ENCODE results near the gene RHCE.
"Not testable (repeated sequence)": the region's sequence is repeated elsewhere in the genome, so short reads cannot be mapped to it uniquely, and the experiment has no call there.

DNA sequence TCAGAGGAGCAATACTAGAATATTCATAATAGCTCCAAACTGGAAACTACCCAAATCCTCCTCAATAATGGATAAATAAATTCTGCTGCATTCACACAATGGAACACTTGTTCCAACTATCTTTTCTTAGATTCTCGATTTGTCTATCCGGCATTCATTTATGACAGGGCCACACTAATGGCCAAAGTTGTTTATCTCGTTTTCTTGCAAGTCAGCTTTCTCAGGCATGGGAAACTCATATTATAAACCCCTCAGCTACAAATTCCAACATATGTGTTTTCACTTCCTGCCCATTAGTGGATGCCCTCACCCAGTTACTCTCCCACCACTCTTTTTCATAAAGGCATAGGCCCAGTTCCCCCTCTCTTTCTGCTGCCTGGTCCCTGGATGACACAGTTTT lies 42.3 kb downstream of the RHCE start:
- TF ChIP-seq, protein P1, sequence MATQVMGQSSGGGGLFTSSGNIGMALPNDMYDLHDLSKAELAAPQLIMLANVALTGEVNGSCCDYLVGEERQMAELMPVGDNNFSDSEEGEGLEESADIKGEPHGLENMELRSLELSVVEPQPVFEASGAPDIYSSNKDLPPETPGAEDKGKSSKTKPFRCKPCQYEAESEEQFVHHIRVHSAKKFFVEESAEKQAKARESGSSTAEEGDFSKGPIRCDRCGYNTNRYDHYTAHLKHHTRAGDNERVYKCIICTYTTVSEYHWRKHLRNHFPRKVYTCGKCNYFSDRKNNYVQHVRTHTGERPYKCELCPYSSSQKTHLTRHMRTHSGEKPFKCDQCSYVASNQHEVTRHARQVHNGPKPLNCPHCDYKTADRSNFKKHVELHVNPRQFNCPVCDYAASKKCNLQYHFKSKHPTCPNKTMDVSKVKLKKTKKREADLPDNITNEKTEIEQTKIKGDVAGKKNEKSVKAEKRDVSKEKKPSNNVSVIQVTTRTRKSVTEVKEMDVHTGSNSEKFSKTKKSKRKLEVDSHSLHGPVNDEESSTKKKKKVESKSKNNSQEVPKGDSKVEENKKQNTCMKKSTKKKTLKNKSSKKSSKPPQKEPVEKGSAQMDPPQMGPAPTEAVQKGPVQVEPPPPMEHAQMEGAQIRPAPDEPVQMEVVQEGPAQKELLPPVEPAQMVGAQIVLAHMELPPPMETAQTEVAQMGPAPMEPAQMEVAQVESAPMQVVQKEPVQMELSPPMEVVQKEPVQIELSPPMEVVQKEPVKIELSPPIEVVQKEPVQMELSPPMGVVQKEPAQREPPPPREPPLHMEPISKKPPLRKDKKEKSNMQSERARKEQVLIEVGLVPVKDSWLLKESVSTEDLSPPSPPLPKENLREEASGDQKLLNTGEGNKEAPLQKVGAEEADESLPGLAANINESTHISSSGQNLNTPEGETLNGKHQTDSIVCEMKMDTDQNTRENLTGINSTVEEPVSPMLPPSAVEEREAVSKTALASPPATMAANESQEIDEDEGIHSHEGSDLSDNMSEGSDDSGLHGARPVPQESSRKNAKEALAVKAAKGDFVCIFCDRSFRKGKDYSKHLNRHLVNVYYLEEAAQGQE (IDR thresholded peaks at IDR 0.05; ENCODE audit: insufficient replicate concordance, low read depth) = not testable (repeated sequence)
- TF ChIP-seq, protein P2, sequence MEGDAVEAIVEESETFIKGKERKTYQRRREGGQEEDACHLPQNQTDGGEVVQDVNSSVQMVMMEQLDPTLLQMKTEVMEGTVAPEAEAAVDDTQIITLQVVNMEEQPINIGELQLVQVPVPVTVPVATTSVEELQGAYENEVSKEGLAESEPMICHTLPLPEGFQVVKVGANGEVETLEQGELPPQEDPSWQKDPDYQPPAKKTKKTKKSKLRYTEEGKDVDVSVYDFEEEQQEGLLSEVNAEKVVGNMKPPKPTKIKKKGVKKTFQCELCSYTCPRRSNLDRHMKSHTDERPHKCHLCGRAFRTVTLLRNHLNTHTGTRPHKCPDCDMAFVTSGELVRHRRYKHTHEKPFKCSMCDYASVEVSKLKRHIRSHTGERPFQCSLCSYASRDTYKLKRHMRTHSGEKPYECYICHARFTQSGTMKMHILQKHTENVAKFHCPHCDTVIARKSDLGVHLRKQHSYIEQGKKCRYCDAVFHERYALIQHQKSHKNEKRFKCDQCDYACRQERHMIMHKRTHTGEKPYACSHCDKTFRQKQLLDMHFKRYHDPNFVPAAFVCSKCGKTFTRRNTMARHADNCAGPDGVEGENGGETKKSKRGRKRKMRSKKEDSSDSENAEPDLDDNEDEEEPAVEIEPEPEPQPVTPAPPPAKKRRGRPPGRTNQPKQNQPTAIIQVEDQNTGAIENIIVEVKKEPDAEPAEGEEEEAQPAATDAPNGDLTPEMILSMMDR (IDR thresholded peaks at IDR 0.05; ENCODE audit: insufficient read depth, low read length) = not testable (repeated sequence)
